Activated T-cell treated with anti-CD3 and anti-CD28 coated beads, Interleukin-2, amount 50 U/mL, for 48 hours (primary cell): ENCODE measurements around the gene RPTOR.
"Not testable (repeated sequence)": the region's sequence is repeated elsewhere in the genome, so short reads cannot be mapped to it uniquely, and the experiment has no call there.

ENCODE experiments used
- DNase-seq, 2 experiments: peaks; one replicate each; pipeline ENCODE4 v3.0.0-alpha.2; 2020

Gene RPTOR

GRCh38 chr17:80513201-80513600, 31.4 kb upstream of the RPTOR start:
- DNase-seq, result no peak

GRCh38 chr17:80513892-80514291, 30.7 kb upstream of the RPTOR start:
- no peak for DNase-seq

GRCh38 chr17:80516171-80516932, 28.3 kb upstream of the RPTOR start:
- no peak for DNase-seq

DNA sequence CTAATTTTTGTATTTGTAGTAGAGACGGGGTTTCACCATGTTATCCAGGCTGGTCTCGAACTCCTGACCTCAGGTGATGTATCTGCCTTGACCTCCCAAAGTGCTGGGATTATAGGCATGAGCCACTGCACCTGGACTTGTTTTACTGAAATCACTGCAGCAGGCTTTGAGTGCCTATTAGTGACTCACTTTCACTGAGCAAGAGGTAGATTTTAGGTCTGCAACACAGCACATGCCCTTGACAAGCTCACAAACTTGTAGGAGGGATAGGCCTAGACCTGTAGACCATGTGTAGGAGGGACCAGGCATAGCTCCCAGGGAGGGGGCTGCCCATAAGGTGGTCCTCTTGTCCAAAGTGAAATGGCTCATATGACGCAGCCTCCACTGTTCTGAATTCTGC, 27.0 kb upstream of the RPTOR start:
- no peak for DNase-seq

DNA sequence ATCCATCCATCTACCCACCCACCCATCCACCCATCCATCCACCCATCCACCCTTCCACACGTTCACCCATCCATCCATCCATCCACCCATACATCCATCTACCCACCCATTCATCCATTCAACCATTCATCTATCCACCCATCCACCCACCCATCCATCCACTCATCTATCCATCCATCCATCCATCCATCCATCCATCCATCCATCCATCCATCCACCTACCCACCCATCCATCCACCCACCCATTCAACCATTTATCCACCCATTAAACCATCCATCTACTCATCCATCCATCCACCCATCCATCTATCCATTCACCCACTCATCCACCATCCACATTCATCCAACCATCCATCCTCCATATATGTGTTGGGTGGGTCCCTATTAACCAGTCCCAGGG, 26.2 kb upstream of the RPTOR start:
- DNase-seq, result no peak

- DNase-seq, result no peak
Measured at GRCh38 chr17:80519091-80519781, 25.4 kb upstream of the RPTOR start.

DNA sequence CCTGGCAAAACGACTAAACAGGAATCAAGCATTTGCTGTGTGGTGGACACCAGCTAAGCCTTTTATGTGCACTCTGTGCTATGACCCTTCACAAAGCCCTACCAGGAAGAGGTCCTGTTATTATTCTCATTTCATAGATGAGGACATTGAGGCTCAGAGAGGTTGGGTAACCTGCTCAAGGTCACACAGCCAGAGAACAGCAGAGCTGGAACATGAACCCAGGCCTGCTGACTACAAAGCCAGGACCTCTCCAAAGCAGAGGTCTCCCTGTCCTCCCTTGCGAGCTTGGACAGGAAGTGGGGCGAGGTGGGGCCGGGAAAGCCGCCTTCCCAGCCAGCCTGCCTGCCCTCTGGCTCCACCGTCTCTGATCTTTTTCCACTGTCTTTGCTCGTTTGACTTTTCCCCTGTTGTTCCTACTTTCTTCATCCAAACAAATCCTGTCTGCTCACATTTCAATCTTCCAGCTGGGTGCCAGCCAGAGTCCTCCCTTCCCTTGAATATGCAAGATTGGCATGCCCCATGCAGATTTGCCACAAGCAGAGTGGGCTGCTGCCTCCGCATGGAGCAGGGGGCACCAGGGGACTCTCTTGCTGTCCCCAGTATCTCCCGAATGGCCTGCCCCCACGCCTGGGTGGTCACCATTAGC, 23.7 kb upstream of the RPTOR start:
- no peak for DNase-seq

DNA sequence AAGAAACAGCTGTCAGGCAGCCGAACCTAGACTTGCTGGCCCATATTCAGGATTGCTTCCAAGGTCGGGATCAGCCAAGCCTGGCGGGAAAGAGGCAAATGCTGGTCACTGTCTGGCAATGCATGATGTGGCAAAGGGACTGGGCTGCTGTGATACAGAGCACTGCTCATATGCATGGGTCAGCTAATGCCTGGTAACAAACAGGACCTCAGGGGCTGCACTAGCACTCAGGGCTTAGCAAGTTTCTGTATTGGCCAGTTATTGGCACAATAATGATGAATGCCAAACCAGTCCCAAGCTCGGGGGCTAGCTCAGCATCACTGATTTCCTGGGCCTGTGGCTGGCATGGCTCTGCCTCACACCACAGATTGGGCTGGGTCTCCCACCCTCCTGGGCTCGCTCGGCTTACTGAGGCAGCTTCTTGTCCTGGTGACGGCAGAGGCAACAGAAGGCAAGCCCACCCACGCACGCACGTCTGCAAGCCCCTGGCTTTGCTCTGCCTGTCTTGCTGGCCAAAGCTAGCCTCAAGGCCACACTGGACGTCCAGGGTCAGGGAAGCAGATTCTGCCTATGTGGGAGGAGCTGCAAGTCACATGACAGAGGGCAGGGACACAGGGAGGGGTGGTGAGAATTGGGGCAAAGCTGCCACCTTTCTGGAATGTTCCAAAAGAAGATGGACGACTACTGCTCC, 21.4 kb upstream of the RPTOR start:
- DNase-seq, result no peak

DNA sequence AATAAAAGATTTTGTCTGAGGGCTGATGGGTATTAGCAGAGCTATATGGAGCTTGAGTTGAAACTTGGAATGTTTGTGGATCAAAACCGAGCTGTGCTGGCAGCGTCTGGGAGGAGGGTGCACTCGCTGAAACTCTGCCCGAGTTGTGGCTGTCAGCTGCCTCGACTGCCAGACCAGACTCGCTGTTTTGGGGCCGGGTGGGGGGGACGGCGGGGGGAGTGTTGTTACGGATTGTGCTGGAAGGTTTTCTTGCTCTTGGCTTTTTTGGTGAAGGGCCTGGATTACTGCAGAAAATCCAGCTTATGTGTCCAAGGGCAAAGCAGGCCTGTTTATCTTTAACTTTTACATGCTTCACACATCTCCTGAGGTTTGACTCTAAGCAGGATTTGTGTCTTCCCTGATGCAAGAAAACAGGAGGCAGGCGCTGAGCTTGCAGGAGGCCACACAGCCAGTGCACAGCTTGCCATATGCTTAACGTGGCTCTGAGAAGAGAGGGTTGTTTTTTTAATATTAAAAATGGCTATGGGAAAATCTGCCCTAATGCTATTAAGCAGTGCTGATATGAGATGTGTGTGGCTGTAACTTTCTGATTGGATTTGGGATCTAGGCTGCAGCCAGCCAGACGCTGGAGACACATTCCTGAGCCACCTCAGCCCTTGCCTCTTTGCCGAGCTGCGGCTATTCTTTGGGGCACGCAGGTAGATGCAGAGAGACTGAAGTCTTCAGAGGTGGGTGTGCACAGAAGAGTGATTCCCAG, 20.5 kb upstream of the RPTOR start:
- DNase-seq, result no peak

GRCh38 chr17:80526116-80526910, 18.3 kb upstream of the RPTOR start:
- DNase-seq, result no peak

GRCh38 chr17:80527016-80527645, 17.5 kb upstream of the RPTOR start:
- DNase-seq, result no peak

GRCh38 chr17:80528536-80528935, 16.1 kb upstream of the RPTOR start:
- no peak for DNase-seq

DNA sequence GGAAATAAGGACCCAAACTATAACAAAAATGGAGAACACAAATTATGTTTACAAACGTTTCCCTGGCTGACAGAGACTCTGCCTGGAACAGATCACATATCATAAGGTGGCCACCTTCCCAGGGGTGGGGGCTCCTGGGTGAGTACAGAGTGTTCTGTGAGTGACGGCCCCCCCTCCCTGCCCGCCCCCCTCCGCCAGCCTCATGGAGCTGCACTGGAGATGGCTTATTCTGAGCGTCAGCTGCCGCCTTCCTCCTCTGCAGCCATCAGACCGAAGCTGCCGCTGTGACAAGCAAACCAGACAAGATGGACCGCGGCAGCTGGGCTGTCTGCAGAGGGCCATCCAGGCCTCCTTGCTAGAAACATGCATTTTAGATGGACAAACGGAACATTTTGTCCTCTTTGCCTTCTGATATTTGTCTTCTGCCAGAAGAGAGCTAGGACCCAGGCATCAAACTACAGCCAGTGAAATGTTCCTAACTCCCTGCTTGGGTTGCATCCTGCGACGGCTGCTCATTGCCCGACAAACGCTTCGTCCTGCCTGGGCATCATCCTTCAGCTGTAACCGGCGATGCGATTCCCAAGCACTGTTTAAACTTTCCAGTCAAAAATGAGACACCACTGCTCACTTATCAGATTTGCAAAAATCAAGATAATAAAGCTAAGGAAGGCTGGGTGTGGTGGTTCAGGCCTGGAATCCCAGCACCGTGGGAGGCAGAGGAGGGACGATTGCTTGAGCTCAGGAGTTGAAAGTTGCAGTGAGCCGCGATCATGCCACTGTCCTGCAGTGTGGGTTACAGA, 15.3 kb upstream of the RPTOR start:
- no peak for DNase-seq

- no peak for DNase-seq
Measured at GRCh38 chr17:80529904-80530292, 14.7 kb upstream of the RPTOR start.

DNA sequence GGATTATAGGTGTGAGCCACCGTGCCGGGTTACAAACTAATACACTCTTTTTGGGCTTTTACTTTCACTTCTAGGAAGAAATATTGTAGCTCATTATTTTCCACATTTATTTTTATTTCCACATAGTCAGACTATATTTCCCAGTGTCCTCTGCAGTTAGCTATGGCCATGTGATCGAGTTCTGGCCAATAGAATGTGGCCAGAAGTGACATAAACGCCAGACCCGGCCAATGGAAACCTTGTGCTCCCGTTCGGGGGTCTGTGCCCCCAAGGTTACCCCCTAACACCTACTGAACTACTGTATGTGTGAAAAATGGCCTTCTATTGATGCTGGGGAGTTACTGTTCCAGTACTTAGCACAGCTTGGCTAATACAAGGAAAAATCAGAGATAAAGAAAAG, 13.2 kb upstream of the RPTOR start:
- DNase-seq, result no peak

- DNase-seq, result not testable (repeated sequence)
Measured at GRCh38 chr17:80537386-80537785, 7.3 kb upstream of the RPTOR start.

DNA sequence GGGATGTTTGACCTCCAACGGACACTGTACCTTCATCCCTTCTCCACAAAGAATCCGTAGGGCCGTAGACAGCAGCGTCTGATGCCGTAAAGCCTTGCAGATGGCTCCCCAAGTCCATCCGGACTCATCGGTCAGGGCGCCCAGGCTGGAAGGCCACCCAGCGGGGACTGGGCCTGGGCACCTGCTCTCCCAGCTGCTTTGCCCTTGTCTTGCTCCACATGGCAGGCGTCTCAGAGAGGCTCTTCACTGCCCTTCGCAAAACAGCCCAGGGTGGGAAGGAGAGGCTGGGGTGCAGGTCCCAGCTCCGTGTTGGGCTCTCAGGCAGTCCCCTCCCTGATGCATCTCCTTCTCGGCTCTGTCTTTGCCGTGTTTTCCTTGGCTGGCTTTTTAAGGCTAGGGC, 6.2 kb upstream of the RPTOR start:
- DNase-seq, result no peak

DNA sequence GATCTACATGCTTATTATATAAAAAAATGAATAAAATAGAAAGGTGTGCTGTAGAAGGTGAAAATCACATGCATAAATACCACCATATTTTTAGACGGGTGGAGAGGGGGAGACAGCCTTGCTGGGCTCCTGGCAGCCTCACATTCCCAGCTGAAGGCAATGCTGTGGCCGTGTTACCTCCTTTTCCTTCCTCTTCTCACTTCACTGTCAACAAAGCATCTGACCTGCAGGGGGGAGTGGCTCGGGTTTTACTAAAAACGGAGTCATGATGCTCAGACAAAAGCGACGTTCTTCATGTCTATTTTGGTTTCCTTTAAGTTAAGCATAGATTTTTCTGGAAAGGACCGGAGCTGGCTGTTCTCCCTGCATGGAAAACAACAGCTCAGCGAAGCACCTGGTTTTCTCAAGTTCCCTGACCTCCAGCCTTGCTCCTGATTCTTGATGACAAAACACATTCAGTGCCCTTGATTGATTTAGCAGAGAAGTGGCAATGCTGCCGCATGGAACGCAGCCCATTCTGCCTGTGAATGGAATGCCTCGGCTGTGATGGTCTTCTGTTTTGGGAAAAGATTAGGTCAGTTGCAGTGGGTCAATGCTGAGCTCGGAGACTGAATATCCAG, 5.5 kb upstream of the RPTOR start:
- DNase-seq, result no peak

GRCh38 chr17:80545499-80545826, 825 bp downstream of the RPTOR start:
- DNase-seq, result peak in 1 of 2 experiments; percentile 22

DNA sequence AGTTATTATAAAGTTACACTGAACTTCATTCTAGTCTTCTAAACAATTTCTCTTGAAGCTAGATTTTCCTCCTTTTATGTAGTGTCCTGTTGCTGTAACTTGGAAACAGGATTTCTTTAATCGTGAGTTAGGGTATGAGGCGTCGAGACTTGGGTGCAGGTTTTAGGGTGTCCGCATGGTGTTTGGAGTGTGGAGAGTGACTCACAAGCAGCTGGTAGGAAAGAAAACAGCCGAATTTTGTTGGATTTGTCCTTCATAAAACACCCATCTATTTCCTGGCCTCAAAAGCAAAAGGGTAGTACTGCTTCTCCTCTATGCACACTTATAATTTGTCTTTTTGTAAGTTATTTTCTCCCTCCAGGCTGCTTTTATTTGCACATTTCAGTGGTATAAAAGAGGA, 1.6 kb downstream of the RPTOR start:
- no peak for DNase-seq
